GM18951 (cell line): ENCODE results near the gene UBR4.

Source experiments
- POLR2A ChIP-seq: IDR thresholded peaks from 4 replicates; pipeline ENCODE4 v1.6.1; 2011; ENCODE audit warnings: mild to moderate bottlenecking; ENCODE audit not compliant: insufficient read length, insufficient read depth; ENCODE audit errors: extremely low read depth
- in situ Hi-C: fragments of 300-500 bp; cut with MboI; formaldehyde crosslinking; loops from one replicate; pipeline ENCODE4 v1.12.0; 2022; ENCODE audit warnings: low sequenced_read_pairs, mixed read lengths, inconsistent platforms; ENCODE audit not compliant: unreplicated experiment

Gene UBR4

DNA sequence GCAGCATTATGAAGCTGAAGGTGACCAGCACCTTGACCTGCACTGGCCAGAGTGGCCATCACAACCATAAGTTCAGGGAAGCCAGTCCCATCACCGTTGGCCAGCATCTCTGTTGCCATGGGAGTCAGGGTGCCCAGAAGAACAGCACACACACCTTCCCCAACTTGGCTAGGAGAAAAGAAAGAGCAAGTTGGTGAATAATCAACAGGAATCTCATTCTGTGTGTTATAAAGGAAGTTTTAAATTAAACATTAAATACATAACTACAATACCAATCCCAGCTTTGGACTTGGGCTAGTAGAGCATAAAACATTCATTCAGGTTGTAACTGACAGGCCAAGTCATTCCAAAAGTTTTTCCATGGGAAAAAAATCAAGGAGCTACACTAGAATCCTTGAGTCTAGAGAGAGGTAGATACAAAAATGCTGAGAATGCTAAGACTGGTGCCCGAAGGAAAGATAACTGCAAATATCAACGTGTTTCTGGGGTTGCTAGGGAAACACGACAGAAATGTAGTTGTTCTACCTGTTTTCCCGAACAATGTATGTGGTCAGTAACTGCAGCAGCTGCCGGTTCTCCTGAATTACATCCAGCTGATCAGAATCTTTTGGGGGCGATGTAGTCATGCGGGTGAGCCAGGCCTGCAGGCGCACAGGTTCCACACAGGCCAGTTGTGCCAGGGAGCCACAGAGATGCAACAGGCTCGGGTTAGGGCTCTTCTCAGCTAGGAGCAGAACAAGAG is 45.6 kb downstream of the UBR4 start:
- no peak for TF ChIP-seq POLR2A
- in situ Hi-C loops = no loop called here

DNA sequence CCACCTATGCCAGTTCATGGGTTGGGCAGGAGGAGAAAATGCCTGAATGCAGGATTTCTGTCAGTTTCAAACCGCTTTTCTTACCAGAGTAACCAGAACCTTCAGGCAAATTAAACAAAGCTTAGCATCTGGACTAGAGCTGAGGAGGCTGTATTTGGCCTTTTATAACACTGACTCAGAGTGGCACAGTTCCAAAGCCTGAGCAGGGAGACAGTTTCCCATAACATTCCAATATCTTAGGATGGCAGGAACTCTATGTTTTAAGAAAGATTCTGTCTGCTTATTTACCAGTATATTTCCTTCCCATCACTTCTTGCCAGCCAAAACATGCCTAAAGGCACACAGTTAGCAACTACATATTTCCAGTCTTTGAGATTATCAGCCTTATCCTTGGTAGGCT is 46.8 kb downstream of the UBR4 start:
- in situ Hi-C loops = no loop called here
- no peak for TF ChIP-seq POLR2A

- in situ Hi-C loops = no loop called here
- TF ChIP-seq POLR2A = no peak
Measured at GRCh38 chr1:19160831-19161230, 49.2 kb downstream of the UBR4 start.

- no peak for TF ChIP-seq POLR2A
- in situ Hi-C loops = no loop called here
Measured at GRCh38 chr1:19157653-19158052, 52.4 kb downstream of the UBR4 start.

DNA sequence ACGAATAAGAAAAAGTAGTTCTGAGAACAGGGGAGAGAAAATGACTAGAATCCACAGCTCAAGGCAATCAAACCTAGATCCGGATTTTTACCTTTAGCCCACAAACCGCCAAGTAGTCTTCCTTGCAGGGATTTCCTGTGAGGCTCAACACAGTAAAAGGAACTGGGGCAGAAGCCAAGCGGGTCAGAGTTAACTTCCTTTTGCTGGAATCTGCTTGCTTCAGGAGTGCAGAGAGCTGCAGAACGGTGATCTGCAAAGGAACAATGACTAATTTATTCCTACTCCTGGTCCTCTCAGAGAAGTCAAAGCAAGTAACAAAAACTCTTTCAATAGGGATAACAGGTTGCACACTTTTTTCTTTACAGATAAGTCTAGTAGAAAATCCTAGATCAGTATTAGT is 53.4 kb downstream of the UBR4 start:
- in situ Hi-C loops = no loop called here
- TF ChIP-seq POLR2A = no peak

- in situ Hi-C loops = no loop called here
- no peak for TF ChIP-seq POLR2A
Measured at GRCh38 chr1:19154876-19155275, 55.2 kb downstream of the UBR4 start.

DNA sequence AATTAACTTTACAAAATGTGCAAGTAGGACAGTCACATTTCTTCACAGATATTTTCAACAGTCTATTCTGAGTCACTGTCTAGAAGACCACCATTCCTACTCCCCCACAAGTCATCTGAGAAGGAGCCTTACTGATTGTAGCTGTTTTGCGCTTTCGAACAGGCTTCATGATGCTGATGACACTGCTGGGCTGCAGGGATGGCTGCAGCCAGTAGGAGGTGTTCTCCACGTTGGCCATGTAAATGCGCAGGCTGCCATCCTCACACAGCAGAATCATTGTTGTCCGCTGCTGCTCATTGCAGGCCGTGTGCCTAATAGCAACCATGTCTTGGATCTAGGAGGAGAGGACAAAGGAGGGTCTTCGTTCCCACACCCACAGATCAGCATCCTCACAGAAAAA is 56.9 kb downstream of the UBR4 start:
- TF ChIP-seq POLR2A = no peak
- in situ Hi-C loops = no loop called here

- TF ChIP-seq POLR2A = no peak
- in situ Hi-C loops = no loop called here
Measured at GRCh38 chr1:19151537-19151936, 58.5 kb downstream of the UBR4 start.

GRCh38 chr1:19149736-19150135 is 60.3 kb downstream of the UBR4 start:
- in situ Hi-C loops = no loop called here
- TF ChIP-seq POLR2A = no peak

- in situ Hi-C loops = no loop called here
Measured at GRCh38 chr1:19140465-19140864, 69.6 kb downstream of the UBR4 start.

DNA sequence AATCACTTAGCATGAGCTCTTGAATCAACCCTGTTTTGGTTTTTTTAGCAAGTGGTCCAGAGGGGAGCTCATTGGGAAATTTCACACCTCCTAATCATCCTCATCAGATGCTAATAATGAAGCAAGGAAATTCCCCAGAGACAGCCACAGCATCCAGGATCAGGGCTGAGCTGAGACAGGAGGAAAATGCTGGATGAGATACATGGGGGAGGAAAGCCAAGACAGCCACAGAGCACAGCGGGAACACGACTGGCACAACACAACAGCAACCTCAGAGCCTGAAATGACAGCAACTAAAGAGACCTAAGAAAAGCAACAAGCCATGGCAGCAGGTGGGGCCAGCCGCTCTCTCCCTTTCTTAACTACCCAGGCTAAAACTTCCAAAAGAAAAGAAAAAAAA is 70.4 kb downstream of the UBR4 start:
- in situ Hi-C loops = no loop called here
- no peak for TF ChIP-seq POLR2A

More at GRCh38 chr1:19140465-19140864, 69.6 kb downstream of the UBR4 start:
- no peak for TF ChIP-seq POLR2A

DNA sequence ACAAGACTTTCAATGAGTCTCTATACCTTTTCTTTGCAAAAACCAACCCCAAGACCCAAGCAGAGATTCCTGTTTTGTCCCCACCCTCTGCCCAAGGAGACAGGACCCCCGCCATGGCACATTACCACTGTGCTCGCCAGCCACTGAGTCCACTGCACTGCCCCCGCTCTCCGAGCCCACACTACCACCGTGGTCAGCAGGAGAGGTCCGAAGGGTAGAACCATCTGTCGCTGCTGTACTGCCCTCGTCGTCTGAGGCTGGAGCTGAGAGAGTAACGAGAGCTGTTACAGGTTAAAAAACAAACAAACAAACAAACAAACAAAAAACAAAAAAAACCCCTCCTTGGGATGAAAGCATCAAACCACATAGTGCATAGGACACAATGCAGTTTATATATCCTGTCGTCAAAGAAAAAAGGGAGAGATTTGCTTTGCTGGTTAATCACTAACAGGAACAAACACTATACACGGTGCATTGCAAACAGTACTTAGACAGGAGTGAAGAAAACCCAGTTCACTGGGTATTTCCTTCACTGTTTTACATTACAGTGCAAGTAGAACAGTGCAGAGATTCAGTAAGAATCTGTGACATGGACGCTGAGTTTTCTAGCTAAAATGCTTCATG is 71.0 kb downstream of the UBR4 start:
- in situ Hi-C loops = no loop called here

DNA sequence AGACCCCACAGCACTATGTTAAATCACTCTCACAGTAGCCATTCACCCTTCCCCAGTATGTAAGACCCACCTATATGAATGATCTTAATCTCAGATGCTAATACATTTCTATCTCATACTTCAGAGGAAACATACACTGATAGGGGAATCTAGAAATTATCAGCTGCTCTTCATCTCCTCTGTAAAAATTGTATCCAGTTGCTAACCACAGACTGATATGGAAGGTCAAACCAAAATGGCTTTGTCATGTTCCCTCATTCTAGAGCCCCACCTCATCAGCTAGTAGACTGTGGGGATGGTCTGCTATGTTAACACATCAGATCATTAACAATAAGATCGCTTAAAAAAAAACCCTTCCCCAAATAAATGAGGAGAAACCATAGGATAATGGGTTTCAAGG is 71.7 kb downstream of the UBR4 start:
- in situ Hi-C loops = no loop called here
- TF ChIP-seq POLR2A = no peak

More for the DNA sequence above, 71.0 kb downstream of the UBR4 start:
- no peak for TF ChIP-seq POLR2A

DNA sequence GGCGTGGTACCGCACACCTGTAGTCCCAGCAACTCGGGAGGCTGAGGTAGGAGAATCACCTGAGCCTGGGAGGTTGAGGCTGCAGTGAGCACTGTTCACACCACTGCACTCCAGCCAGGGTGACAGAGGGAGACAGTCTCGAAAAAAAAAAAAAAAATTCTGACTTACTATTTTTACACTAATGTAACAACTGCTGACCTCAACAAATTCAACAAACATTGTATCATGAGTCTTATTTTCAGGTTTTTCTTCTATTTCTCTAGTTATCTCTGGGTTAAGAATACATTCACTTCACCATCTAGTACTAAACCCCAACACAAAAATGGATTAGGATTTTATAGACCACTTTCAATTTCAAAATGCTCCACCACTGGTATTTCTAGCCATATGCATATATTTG is 72.9 kb downstream of the UBR4 start:
- no peak for TF ChIP-seq POLR2A
- in situ Hi-C loops = no loop called here
